Fibroblast of villous mesenchyme (primary cell): ENCODE results near the gene BTD. TPM values are rescaled to one million over a fixed set of nuclear protein-coding genes. Genes with fewer than 3 reads are reported as not detected.

Source experiments
- DNase-seq: peaks from one replicate; pipeline ENCODE4 v3.0.0-alpha.2; 2010; ENCODE audit warnings: low read depth
- H3K4me3 ChIP-seq: 2 replicates; pipeline ENCODE4 v1.5.1; 2011; ENCODE audit warnings: low read depth, mild to moderate bottlenecking, low read length
- CTCF ChIP-seq: IDR thresholded peaks from 2 replicates; pipeline ENCODE4 v1.5.1; 2012; ENCODE audit warnings: low read depth, mild to moderate bottlenecking, low read length; ENCODE audit not compliant: insufficient read depth
- small RNA-seq: library from RNA; depleted of rRNA; stranded (forward); fragments of <200 nt; gene quantifications from one replicate; pipeline ENCODE3, GENCODE V24; 2012
- total RNA-seq: library from RNA; depleted of rRNA; stranded (reverse); fragments of >200 nt; gene quantifications from 2 replicates; pipeline ENCODE4 v1.2.3, GENCODE V29; 2012

Gene BTD
- total RNA-seq, 1 donor, result 34.1 TPM

GRCh38 chr3:15690748-15691147 lies 89.2 kb downstream of the BTD start:
- H3K4me3 ChIP-seq, result no peak overlapping the region
- DNase-seq, result no peak
- no peak for TF ChIP-seq CTCF

GRCh38 chr3:15693355-15693754 lies 91.8 kb downstream of the BTD start:
- DNase-seq, result no peak

GRCh38 chr3:15694628-15695027 lies 93.1 kb downstream of the BTD start:
- no peak overlapping the region for H3K4me3 ChIP-seq
- no peak for TF ChIP-seq CTCF
- DNase-seq, result no peak

More at GRCh38 chr3:15693355-15693754, 91.8 kb downstream of the BTD start:
- no peak for TF ChIP-seq CTCF
- H3K4me3 ChIP-seq, result no peak overlapping the region

Small RNA genes lying within 50 kb of the gene (small RNA-seq; reads per million reads assigned to genes)
- gene MIR3134, result not detected

Other genes starting within 250 kb of the BTD start
- 29.3 and 46.2 TPM in 2 replicates for gene METTL6, start 174.2 kb upstream of the BTD start, total RNA-seq
- 28.0 and 35.8 TPM in 2 replicates for gene EAF1, start 174.1 kb upstream of the BTD start, total RNA-seq
- gene COLQ, start 80.0 kb upstream of the BTD start, total RNA-seq, result 0.43 and 0.64 TPM in 2 replicates
- 25.8 and 33.7 TPM in 2 replicates for gene HACL1, start 176 bp upstream of the BTD start, total RNA-seq
- gene ANKRD28, start 196.2 kb downstream of the BTD start, total RNA-seq, result 248 and 372 TPM in 2 replicates